Mesenchymal stem cell (in vitro differentiated cells and primary cell): Measurements from ENCODE around the gene TPPP.

Experiments
- DNase-seq: peaks from one replicate; pipeline ENCODE4 v3.0.0-alpha.2; 2013
- H2AFZ ChIP-seq: one replicate; pipeline ENCODE4 v1.6.1; 2013; ENCODE audit warnings: low read depth, mild to moderate bottlenecking, control low read depth, inconsistent platforms, low read length, moderate library complexity
- H2AK5ac ChIP-seq: 2 replicates; pipeline ENCODE4 v1.6.1; 2013; ENCODE audit warnings: low read length, moderate library complexity, mild to moderate bottlenecking, inconsistent platforms; ENCODE audit not compliant: severe bottlenecking
- H2BK120ac ChIP-seq: one replicate; pipeline ENCODE4 v1.6.1; 2013; ENCODE audit warnings: low read depth, mild to moderate bottlenecking, inconsistent platforms, low read length, moderate library complexity
- H2BK12ac ChIP-seq, 2 experiments: one replicate each; pipeline ENCODE4 v1.6.1; 2013; ENCODE audit warnings: inconsistent platforms in 2 of 2, low read length in 2 of 2, mild to moderate bottlenecking in 2 of 2, moderate library complexity in 2 of 2, control low read depth in 1 of 2
- H2BK15ac ChIP-seq: one replicate; pipeline ENCODE4 v1.6.1; 2013; ENCODE audit warnings: mild to moderate bottlenecking, low read depth, inconsistent platforms; ENCODE audit not compliant: poor library complexity, severe bottlenecking
- H2BK5ac ChIP-seq: 2 replicates; pipeline ENCODE4 v1.6.1; 2013; ENCODE audit warnings: low read depth, mild to moderate bottlenecking, low read length, control low read depth, inconsistent platforms; ENCODE audit not compliant: poor library complexity, severe bottlenecking
- H3K14ac ChIP-seq, 2 experiments: one replicate each; pipeline ENCODE4 v1.6.1; 2013; ENCODE audit warnings: inconsistent platforms in 2 of 2, low read length in 2 of 2, control low read depth in 1 of 2, mild to moderate bottlenecking in 1 of 2, moderate library complexity in 1 of 2
- H3K18ac ChIP-seq, 2 experiments: one replicate each; pipeline ENCODE4 v1.6.1; 2013; ENCODE audit warnings: inconsistent platforms in 2 of 2, low read length in 2 of 2, control low read depth in 1 of 2, low read depth in 1 of 2, mild to moderate bottlenecking in 1 of 2
- H3K23ac ChIP-seq, 2 experiments: one replicate each; pipeline ENCODE4 v1.6.1; 2013; ENCODE audit warnings: inconsistent platforms in 2 of 2, low read length in 2 of 2, mild to moderate bottlenecking in 2 of 2, moderate library complexity in 2 of 2, control low read depth in 1 of 2
- H3K27ac ChIP-seq: 2 replicates; pipeline ENCODE4 v1.5.1; 2013; ENCODE audit warnings: mild to moderate bottlenecking, moderate library complexity, low read length, control low read depth, inconsistent platforms; ENCODE audit not compliant: poor library complexity, severe bottlenecking
- H3K27me3 ChIP-seq, 2 experiments: 2 replicates each; pipeline versions ENCODE4 v1.6.1 to v1.7.0; 2013; ENCODE audit warnings: low read length in 2 of 2, mild to moderate bottlenecking in 2 of 2, moderate library complexity in 2 of 2, control low read depth in 1 of 2, inconsistent platforms in 1 of 2; ENCODE audit not compliant: control insufficient read depth in 1 of 2, insufficient read depth in 1 of 2
- H3K36me3 ChIP-seq, 2 experiments: 2 replicates each; pipeline versions ENCODE4 v1.6.1 to v1.7.0; 2013; ENCODE audit warnings: low read length in 2 of 2, control low read depth in 1 of 2, inconsistent platforms in 1 of 2, low read depth in 1 of 2, mild to moderate bottlenecking in 1 of 2; ENCODE audit not compliant: insufficient read depth in 2 of 2, control insufficient read depth in 1 of 2
- H3K4ac ChIP-seq, 2 experiments: one replicate each; pipeline ENCODE4 v1.6.1; 2013; ENCODE audit warnings: inconsistent platforms in 2 of 2, low read length in 2 of 2, mild to moderate bottlenecking in 2 of 2, moderate library complexity in 2 of 2, control low read depth in 1 of 2, low read depth in 1 of 2
- H3K4me1 ChIP-seq: 2 replicates; pipeline ENCODE4 v1.6.1; 2013; ENCODE audit warnings: low read depth, low read length, control low read depth; ENCODE audit not compliant: control insufficient read depth, insufficient read depth
- H3K4me2 ChIP-seq: 2 replicates; pipeline ENCODE4 v1.6.1; 2013; ENCODE audit warnings: low read length, mild to moderate bottlenecking, inconsistent platforms; ENCODE audit not compliant: poor library complexity, severe bottlenecking
- H3K4me3 ChIP-seq, 2 experiments: 2 replicates each; pipeline versions ENCODE4 v1.5.1 to v1.7.0; 2013; ENCODE audit warnings: low read length in 2 of 2, mild to moderate bottlenecking in 2 of 2, control low read depth in 1 of 2, low read depth in 1 of 2; ENCODE audit not compliant: insufficient read depth in 1 of 2
- H3K79me1 ChIP-seq: replicated peaks from 2 replicates; pipeline ENCODE4 v1.6.1; 2013; ENCODE audit warnings: mild to moderate bottlenecking, control low read depth, low read length, inconsistent platforms; ENCODE audit not compliant: poor library complexity, severe bottlenecking
- H3K9ac ChIP-seq: 2 replicates; pipeline ENCODE4 v1.7.0; 2013; ENCODE audit warnings: mild to moderate bottlenecking, low read length, moderate library complexity
- H3K9me3 ChIP-seq: 2 replicates; pipeline ENCODE4 v1.7.0; 2013; ENCODE audit warnings: mild to moderate bottlenecking, low read length; ENCODE audit not compliant: control insufficient read depth
- H4K8ac ChIP-seq: one replicate; pipeline ENCODE4 v1.6.1; 2013; ENCODE audit warnings: inconsistent platforms, mild to moderate bottlenecking, low read length, moderate library complexity
- H4K91ac ChIP-seq: one replicate; pipeline ENCODE4 v1.6.1; 2013; ENCODE audit warnings: mild to moderate bottlenecking, low read length, inconsistent platforms
- WGBS: methylation state at CpG from one replicate; pipeline ENCODE4 v1.1.7; 2013; ENCODE audit warnings: mixed read lengths; 5-methylcytosine and 5-hydroxymethylcytosine counted together

TPPP gene

GRCh38 chr5:657570-657969 lies 35.6 kb downstream of the TPPP start:
- Histone ChIP-seq H3K18ac (no peak overlapping the region), H2AFZ (no peak overlapping the region), H3K4ac (no peak overlapping the region), H2BK15ac (no peak overlapping the region), H4K8ac (peak overlapping the region; percentile 64), H2BK12ac (no peak overlapping the region), H3K79me1 (peaks cover 17% of the 10 kb centered on the region), H3K27me3 (no peaks in the 10 kb centered on the region), H2BK5ac (no peak overlapping the region), H3K14ac (no peak overlapping the region), H3K9ac (no peak overlapping the region), H3K27ac (peak overlapping the region; percentile 75), H3K4me3 (no peak overlapping the region), H3K9me3 (no peaks in the 10 kb centered on the region), H3K4me2 (no peak overlapping the region), H2BK120ac (no peak overlapping the region), H3K36me3 (peaks cover 8 to 48% of the 10 kb centered on the region in 2 experiments), H2AK5ac (no peak overlapping the region), H3K23ac (no peak overlapping the region), H4K91ac (no peak overlapping the region), H3K4me1 (peaks cover 12% of the 10 kb centered on the region)
- peak; percentile 93 for DNase-seq
- WGBS, result 45% methylated on average over 6 of the region's 6 CpGs

GRCh38 chr5:655406-655805 lies 37.7 kb downstream of the TPPP start:
- 99% methylated on average over 12 of the region's 13 CpGs for WGBS
- Histone ChIP-seq H3K4me1 (peaks cover 12% of the 10 kb centered on the region), H2BK12ac (no peak overlapping the region), H4K8ac (no peak overlapping the region), H3K18ac (no peak overlapping the region), H3K27ac (no peak overlapping the region), H2AFZ (no peak overlapping the region), H2BK5ac (no peak overlapping the region), H2BK120ac (no peak overlapping the region), H4K91ac (peak overlapping the region; percentile 50), H3K9me3 (no peaks in the 10 kb centered on the region), H3K79me1 (peaks cover 14% of the 10 kb centered on the region), H3K9ac (no peak overlapping the region), H3K4me2 (no peak overlapping the region), H3K36me3 (peaks cover 8 to 40% of the 10 kb centered on the region in 2 experiments), H3K14ac (no peak overlapping the region), H2BK15ac (no peak overlapping the region), H3K27me3 (no peaks in the 10 kb centered on the region), H3K23ac (no peak overlapping the region), H3K4me3 (no peak overlapping the region), H3K4ac (no peak overlapping the region), H2AK5ac (no peak overlapping the region)
- DNase-seq, result no peak

- Histone ChIP-seq H3K79me1 (peaks cover 6% of the 10 kb centered on the region), H3K36me3 (peaks cover 3 to 30% of the 10 kb centered on the region in 2 experiments), H2AFZ (no peak overlapping the region), H3K9ac (no peak overlapping the region), H4K91ac (peak overlapping the region; percentile 9), H4K8ac (peak overlapping the region; percentile 12), H3K4me2 (no peak overlapping the region), H2BK5ac (no peak overlapping the region), H3K9me3 (no peaks in the 10 kb centered on the region), H3K18ac (no peak overlapping the region), H3K23ac (no peak overlapping the region), H2BK12ac (no peak overlapping the region), H3K27me3 (no peaks in the 10 kb centered on the region), H3K4me3 (no peak overlapping the region), H2BK15ac (no peak overlapping the region), H3K27ac (no peak overlapping the region), H3K4ac (no peak overlapping the region), H2AK5ac (no peak overlapping the region), H3K4me1 (peaks cover 12% of the 10 kb centered on the region), H2BK120ac (no peak overlapping the region), H3K14ac (peak overlapping the region in 1 of 2 experiments; percentile 15)
- DNase-seq, result peak; percentile 11
- 81% methylated on average over 16 of the region's 17 CpGs for WGBS
Observed at GRCh38 chr5:654071-654778, 38.9 kb downstream of the TPPP start.

GRCh38 chr5:652773-653350 lies 40.3 kb downstream of the TPPP start:
- DNase-seq, result no peak
- H3K14ac ChIP-seq, result no peak overlapping the region
- peaks cover 5% of the 10 kb centered on the region for H3K79me1 ChIP-seq
- H3K27ac ChIP-seq, result no peak overlapping the region
- H3K4me2 ChIP-seq, result no peak overlapping the region
- no peak overlapping the region for H3K9ac ChIP-seq
- peaks cover 8 to 26% of the 10 kb centered on the region in 2 experiments for H3K36me3 ChIP-seq
- no peak overlapping the region for H4K8ac ChIP-seq
- H2BK12ac ChIP-seq, result no peak overlapping the region
- H2BK120ac ChIP-seq, result no peak overlapping the region
- no peak overlapping the region for H3K23ac ChIP-seq
- no peak overlapping the region for H2BK15ac ChIP-seq
- H3K27me3 ChIP-seq, result no peaks in the 10 kb centered on the region
- no peak overlapping the region for H2BK5ac ChIP-seq
- 99% methylated on average over 10 of the region's 11 CpGs for WGBS
- H4K91ac ChIP-seq, result no peak overlapping the region
- H3K18ac ChIP-seq, result no peak overlapping the region
- no peak overlapping the region for H2AFZ ChIP-seq
- peaks cover 9% of the 10 kb centered on the region for H3K4me1 ChIP-seq
- H3K9me3 ChIP-seq, result no peaks in the 10 kb centered on the region
- no peak overlapping the region for H2AK5ac ChIP-seq
- no peak overlapping the region for H3K4me3 ChIP-seq
- H3K4ac ChIP-seq, result no peak overlapping the region
